Trophoblast cell (in vitro differentiated cells and primary cell): ENCODE data around the gene ADCY1.

Experiments
- DNase-seq, 2 donors: peaks; one replicate each; pipeline ENCODE4 v3.0.0-alpha.2; 2016
- H2AFZ ChIP-seq: 2 replicates; pipeline ENCODE4 v1.6.1; 2013; ENCODE audit warnings: low read length, moderate library complexity, mild to moderate bottlenecking; ENCODE audit not compliant: insufficient read depth, poor library complexity
- H2AK5ac ChIP-seq: 2 replicates; pipeline ENCODE4 v1.6.1; 2013; ENCODE audit warnings: mild to moderate bottlenecking, low read length
- H2BK120ac ChIP-seq: 2 replicates; pipeline ENCODE4 v1.6.1; 2013; ENCODE audit warnings: low read length, mild to moderate bottlenecking, moderate library complexity; ENCODE audit not compliant: insufficient read depth, poor library complexity
- H2BK12ac ChIP-seq: 2 replicates; pipeline ENCODE4 v1.6.1; 2013; ENCODE audit warnings: mild to moderate bottlenecking, low read length, moderate library complexity
- H2BK5ac ChIP-seq: 2 replicates; pipeline ENCODE4 v1.6.1; 2013; ENCODE audit warnings: low read length, low read depth, moderate library complexity, mild to moderate bottlenecking; ENCODE audit not compliant: poor library complexity
- H3K14ac ChIP-seq: 2 replicates; pipeline ENCODE4 v1.6.1; 2013; ENCODE audit warnings: mild to moderate bottlenecking, low read length
- H3K18ac ChIP-seq: 2 replicates; pipeline ENCODE4 v1.6.1; 2013; ENCODE audit warnings: mild to moderate bottlenecking, low read length
- H3K23ac ChIP-seq: 2 replicates; pipeline ENCODE4 v1.6.1; 2013; ENCODE audit warnings: low read length
- H3K27ac ChIP-seq: 2 replicates; pipeline ENCODE4 v1.5.1; 2013; ENCODE audit warnings: low read depth, mild to moderate bottlenecking, inconsistent platforms, low read length, moderate library complexity
- H3K27me3 ChIP-seq: 2 replicates; pipeline ENCODE4 v1.6.1; 2013; ENCODE audit warnings: inconsistent platforms, mild to moderate bottlenecking, low read length, moderate library complexity; ENCODE audit not compliant: insufficient read depth
- H3K36me3 ChIP-seq, 2 experiments: 1 replicate in 1 of 2; 2 replicates in 1 of 2; pipeline ENCODE4 v1.6.1; 2013; ENCODE audit warnings: low read length in 2 of 2, mild to moderate bottlenecking in 2 of 2, moderate library complexity in 1 of 2; ENCODE audit not compliant: insufficient read depth in 2 of 2, control insufficient read depth in 1 of 2
- H3K4ac ChIP-seq: 2 replicates; pipeline ENCODE4 v1.6.1; 2013; ENCODE audit warnings: low read depth, mild to moderate bottlenecking, low read length, moderate library complexity
- H3K4me1 ChIP-seq, 2 experiments: 1 replicate in 1 of 2; 2 replicates in 1 of 2; pipeline ENCODE4 v1.6.1; 2013; ENCODE audit warnings: low read length in 2 of 2, mild to moderate bottlenecking in 2 of 2, moderate library complexity in 1 of 2; ENCODE audit not compliant: insufficient read depth in 2 of 2, control insufficient read depth in 1 of 2
- H3K4me2 ChIP-seq: 2 replicates; pipeline ENCODE4 v1.6.1; 2013; ENCODE audit warnings: inconsistent platforms, mild to moderate bottlenecking, low read length, moderate library complexity
- H3K4me3 ChIP-seq: 2 replicates; pipeline ENCODE4 v1.5.1; 2013; ENCODE audit warnings: mild to moderate bottlenecking, low read depth, low read length, inconsistent platforms
- H3K79me1 ChIP-seq: one replicate; pipeline ENCODE4 v1.6.1; 2013; ENCODE audit warnings: low read length
- H3K79me2 ChIP-seq: 2 replicates; pipeline ENCODE4 v1.6.1; 2013; ENCODE audit warnings: low read length, mild to moderate bottlenecking; ENCODE audit not compliant: control insufficient read depth, insufficient read depth, poor library complexity
- H3K9ac ChIP-seq: 2 replicates; pipeline ENCODE4 v1.6.1; 2013; ENCODE audit warnings: mild to moderate bottlenecking, low read length
- H3K9me3 ChIP-seq: 2 replicates; pipeline ENCODE4 v1.6.1; 2013; ENCODE audit warnings: low read depth, mild to moderate bottlenecking, control low read depth, inconsistent platforms, low read length; ENCODE audit not compliant: insufficient read depth
- H4K12ac ChIP-seq: 2 replicates; pipeline ENCODE4 v1.6.1; 2013; ENCODE audit warnings: low read depth, mild to moderate bottlenecking, low read length, moderate library complexity
- H4K8ac ChIP-seq: 2 replicates; pipeline ENCODE4 v1.6.1; 2013; ENCODE audit warnings: low read depth, mild to moderate bottlenecking, low read length, moderate library complexity
- H4K91ac ChIP-seq: one replicate; pipeline ENCODE4 v1.6.1; 2013; ENCODE audit warnings: low read depth, mild to moderate bottlenecking, low read length, moderate library complexity
- WGBS: extraction: QIAGEN DNeasy Blood & Tissue Kit; methylation state at CpG from one replicate; pipeline ENCODE4 v1.1.7; 2013; ENCODE audit warnings: missing lambda C conversion rate; ENCODE audit not compliant: insufficient read length, insufficient coverage; ENCODE audit errors: extremely low coverage; 5-methylcytosine and 5-hydroxymethylcytosine counted together

The ADCY1 gene

DNA sequence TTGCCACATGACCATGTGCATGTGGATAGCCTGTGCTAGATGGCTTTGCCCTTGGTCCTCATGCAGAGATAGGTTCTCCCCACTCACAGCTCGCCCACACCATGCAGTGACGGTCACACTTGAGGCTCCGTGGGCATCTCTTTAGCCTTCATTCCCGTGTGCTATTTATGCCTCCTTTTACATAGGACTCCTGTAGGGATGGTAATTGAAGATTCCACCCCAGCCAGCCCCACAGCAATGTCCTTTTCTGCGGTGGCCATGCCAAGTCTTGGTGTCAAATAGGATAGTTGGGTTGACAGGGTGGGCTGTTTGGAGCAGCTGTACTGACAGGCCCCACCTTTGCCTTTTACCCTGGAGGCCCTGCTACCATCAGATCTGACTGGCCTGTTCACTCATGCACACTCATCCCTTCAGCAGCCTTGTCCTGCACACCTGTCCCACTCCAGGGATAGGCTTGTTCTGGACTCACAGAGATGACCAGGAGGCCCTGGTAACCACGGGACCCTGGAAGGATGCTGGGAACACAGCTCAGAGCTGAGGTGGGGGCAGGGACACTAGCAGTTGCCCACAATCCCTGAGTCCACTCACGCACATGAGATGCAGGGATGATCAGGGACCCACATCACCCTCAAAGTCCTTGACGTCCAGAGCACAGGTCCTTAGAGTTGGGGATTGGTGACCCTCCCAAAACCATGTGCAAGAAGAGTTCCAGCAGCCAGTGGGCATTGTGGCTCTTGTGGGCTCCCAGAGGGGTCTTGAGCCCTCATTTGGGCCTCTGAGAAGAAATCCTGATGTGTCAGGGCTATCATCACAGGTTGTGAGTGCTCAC lies 71.2 kb downstream of the ADCY1 start:
- H3K27me3 ChIP-seq = no peaks in the 10 kb centered on the region
- H3K23ac ChIP-seq = no peak overlapping the region
- H3K79me1 ChIP-seq = no peaks in the 10 kb centered on the region
- no peak overlapping the region for H3K4me3 ChIP-seq
- WGBS = no CpG with 5 or more reads among the region's 8 CpGs
- H2BK5ac ChIP-seq = no peak overlapping the region
- no peaks in the 10 kb centered on the region for H3K36me3 ChIP-seq
- H3K4ac ChIP-seq = no peak overlapping the region
- no peak overlapping the region for H3K14ac ChIP-seq
- no peak overlapping the region for H3K27ac ChIP-seq
- no peak overlapping the region for H2AFZ ChIP-seq
- peaks cover 4% of the 10 kb centered on the region for H3K9me3 ChIP-seq
- H2BK12ac ChIP-seq = no peak overlapping the region
- no peak overlapping the region for H2AK5ac ChIP-seq
- H3K9ac ChIP-seq = no peak overlapping the region
- no peak overlapping the region for H3K4me2 ChIP-seq
- no peak for DNase-seq
- no peak overlapping the region for H4K12ac ChIP-seq
- H3K79me2 ChIP-seq = no peaks in the 10 kb centered on the region
- H4K91ac ChIP-seq = no peak overlapping the region
- H4K8ac ChIP-seq = no peak overlapping the region
- no peaks in the 10 kb centered on the region for H3K4me1 ChIP-seq
- no peak overlapping the region for H3K18ac ChIP-seq
- H2BK120ac ChIP-seq = no peak overlapping the region

DNA sequence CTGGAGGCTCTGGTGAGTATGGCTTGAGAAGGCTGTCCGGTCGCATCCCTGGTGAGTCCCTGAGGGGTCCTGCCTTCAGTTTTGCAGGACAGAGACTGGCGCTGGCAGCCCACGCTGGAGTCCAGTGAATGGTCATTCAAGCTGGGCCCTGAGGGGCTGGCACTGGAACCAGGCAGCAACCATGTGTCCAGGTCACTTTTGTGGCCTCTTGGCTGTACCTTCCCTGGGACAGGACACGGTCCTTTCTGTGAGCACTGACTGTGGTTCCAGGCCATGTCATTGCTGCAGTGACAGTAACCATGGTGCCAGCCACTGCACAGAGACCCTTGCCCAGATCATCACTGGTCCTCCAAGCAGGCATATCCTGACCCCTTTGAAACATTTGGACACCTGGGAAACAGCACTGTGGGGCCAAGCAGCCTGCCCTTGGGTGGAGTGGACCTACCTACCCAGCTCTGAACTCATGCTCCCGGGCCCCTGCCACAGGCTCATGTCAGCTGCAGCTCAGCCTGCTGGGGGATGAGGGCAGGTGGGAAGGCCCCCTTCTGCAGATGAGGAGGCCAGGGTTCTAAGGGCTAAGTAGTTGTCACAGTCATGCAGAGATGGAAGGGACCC lies 72.1 kb downstream of the ADCY1 start:
- H2AFZ ChIP-seq = no peak overlapping the region
- H3K23ac ChIP-seq = no peak overlapping the region
- no peak overlapping the region for H4K12ac ChIP-seq
- DNase-seq = no peak
- peaks cover 4% of the 10 kb centered on the region for H3K9me3 ChIP-seq
- H4K91ac ChIP-seq = no peak overlapping the region
- H3K79me1 ChIP-seq = no peaks in the 10 kb centered on the region
- no peak overlapping the region for H4K8ac ChIP-seq
- H3K36me3 ChIP-seq = no peaks in the 10 kb centered on the region
- no peak overlapping the region for H2BK12ac ChIP-seq
- H3K18ac ChIP-seq = no peak overlapping the region
- H3K4me3 ChIP-seq = no peak overlapping the region
- H2AK5ac ChIP-seq = no peak overlapping the region
- H3K79me2 ChIP-seq = no peaks in the 10 kb centered on the region
- no CpG with 5 or more reads among the region's 6 CpGs for WGBS
- no peak overlapping the region for H2BK120ac ChIP-seq
- no peaks in the 10 kb centered on the region for H3K4me1 ChIP-seq
- no peak overlapping the region for H3K9ac ChIP-seq
- no peaks in the 10 kb centered on the region for H3K27me3 ChIP-seq
- H3K4ac ChIP-seq = no peak overlapping the region
- H2BK5ac ChIP-seq = no peak overlapping the region
- H3K27ac ChIP-seq = no peak overlapping the region
- H3K14ac ChIP-seq = no peak overlapping the region
- no peak overlapping the region for H3K4me2 ChIP-seq

DNA sequence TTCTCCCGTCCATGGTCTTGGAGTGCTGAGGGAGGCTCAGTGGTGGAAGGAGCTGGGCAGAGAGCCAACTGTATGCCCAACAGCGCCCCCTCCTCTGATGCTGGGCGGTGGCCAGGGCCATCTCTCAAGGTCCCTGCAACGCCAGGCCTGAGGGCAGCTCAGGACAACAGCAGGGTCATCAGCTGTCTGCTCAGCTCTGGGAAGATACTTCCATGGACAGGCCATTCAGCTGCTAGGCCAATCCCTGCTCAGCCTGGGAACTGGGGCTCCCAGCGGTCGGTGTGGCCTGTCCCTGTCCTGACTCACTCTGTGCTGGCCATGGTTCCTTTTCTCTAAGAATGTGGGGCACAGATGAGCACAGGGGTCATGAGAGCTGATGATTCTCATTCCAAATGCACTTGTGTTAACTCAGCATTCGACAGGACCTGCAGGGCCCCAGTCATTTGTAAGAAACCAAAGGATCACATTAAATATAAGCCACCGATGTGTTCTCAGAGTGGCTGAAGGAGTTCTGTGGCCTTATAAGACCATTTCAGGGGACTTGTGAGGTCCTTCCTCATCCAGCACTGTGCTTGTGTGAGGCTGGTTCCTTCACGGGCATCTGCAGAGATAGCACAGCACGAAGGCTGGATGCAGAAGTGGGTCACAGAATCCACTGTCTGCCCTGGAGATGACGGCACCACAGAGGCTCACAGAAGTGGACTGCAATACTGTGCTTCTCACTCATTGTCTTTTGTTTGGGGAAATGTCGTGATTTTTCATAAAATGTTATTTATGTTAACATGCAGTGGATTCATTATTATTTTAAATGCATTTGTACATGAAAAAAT lies 73.0 kb downstream of the ADCY1 start:
- Histone ChIP-seq H3K79me1 (no peaks in the 10 kb centered on the region), H4K12ac (no peak overlapping the region), H2BK5ac (no peak overlapping the region), H3K9ac (no peak overlapping the region), H3K4ac (no peak overlapping the region), H2AK5ac (no peak overlapping the region), H3K18ac (no peak overlapping the region), H3K4me3 (no peak overlapping the region), H2BK120ac (no peak overlapping the region), H2AFZ (peak overlapping the region; percentile 19), H3K9me3 (peaks cover 3% of the 10 kb centered on the region), H3K79me2 (no peaks in the 10 kb centered on the region), H4K91ac (no peak overlapping the region), H3K27ac (no peak overlapping the region), H3K4me1 (no peaks in the 10 kb centered on the region), H3K36me3 (no peaks in the 10 kb centered on the region), H3K4me2 (no peak overlapping the region), H3K23ac (no peak overlapping the region), H2BK12ac (no peak overlapping the region), H4K8ac (no peak overlapping the region), H3K14ac (no peak overlapping the region), H3K27me3 (no peaks in the 10 kb centered on the region)
- no CpG with 5 or more reads among the region's 12 CpGs for WGBS
- no peak for DNase-seq

DNA sequence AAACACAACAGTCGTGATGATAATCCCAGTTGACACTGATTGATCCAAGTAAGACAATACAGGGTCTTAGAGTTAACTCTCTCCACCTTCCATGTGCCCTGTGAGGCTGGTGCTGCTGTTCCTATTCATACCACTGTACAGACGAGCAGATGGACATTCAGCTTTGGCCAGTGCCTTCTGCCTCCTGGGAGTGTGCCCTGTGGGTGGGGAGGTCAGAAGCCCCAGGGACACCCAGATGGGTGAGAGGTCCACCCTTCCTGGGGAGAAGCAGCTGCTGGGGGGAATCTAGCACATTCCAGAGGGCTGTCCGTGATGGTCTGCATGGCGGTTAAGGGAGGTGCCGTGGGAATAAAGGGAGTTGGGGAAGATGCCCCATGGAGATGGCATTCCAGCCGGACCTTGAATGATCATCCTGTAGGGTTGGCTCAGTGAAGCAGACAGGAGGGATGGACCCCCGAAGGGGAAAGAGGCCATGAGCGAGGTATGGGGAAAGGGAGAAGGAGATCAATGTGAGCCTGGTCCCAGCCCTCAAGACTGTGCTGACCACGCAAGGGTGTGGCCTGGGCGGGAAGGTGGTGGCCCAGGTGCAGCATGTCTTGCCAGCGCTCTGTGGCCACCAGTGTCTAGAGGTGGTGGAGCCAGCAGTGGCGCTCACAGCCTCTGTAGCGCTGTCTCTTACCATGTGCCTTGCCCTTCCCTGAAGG lies 74.0 kb downstream of the ADCY1 start:
- no peak overlapping the region for H2BK120ac ChIP-seq
- H4K8ac ChIP-seq = no peak overlapping the region
- no peak overlapping the region for H2BK5ac ChIP-seq
- no peaks in the 10 kb centered on the region for H3K79me2 ChIP-seq
- H3K9me3 ChIP-seq = peaks cover 3% of the 10 kb centered on the region
- no peak overlapping the region for H3K18ac ChIP-seq
- H3K4me3 ChIP-seq = no peak overlapping the region
- no peaks in the 10 kb centered on the region for H3K27me3 ChIP-seq
- no peak overlapping the region for H3K23ac ChIP-seq
- H4K91ac ChIP-seq = no peak overlapping the region
- no peaks in the 10 kb centered on the region for H3K4me1 ChIP-seq
- H3K14ac ChIP-seq = no peak overlapping the region
- H3K4me2 ChIP-seq = no peak overlapping the region
- H3K79me1 ChIP-seq = no peaks in the 10 kb centered on the region
- no CpG with 5 or more reads among the region's 13 CpGs for WGBS
- no peak overlapping the region for H3K27ac ChIP-seq
- no peak for DNase-seq
- H2BK12ac ChIP-seq = no peak overlapping the region
- H3K36me3 ChIP-seq = no peaks in the 10 kb centered on the region
- no peak overlapping the region for H3K9ac ChIP-seq
- H4K12ac ChIP-seq = no peak overlapping the region
- H2AFZ ChIP-seq = no peak overlapping the region
- H3K4ac ChIP-seq = no peak overlapping the region
- no peak overlapping the region for H2AK5ac ChIP-seq
